ENCODE results near the gene TBC1D17.
A peak's percentile ranks its signal among the peaks of the same experiment; 100 is the strongest.

Gene TBC1D17

DNA sequence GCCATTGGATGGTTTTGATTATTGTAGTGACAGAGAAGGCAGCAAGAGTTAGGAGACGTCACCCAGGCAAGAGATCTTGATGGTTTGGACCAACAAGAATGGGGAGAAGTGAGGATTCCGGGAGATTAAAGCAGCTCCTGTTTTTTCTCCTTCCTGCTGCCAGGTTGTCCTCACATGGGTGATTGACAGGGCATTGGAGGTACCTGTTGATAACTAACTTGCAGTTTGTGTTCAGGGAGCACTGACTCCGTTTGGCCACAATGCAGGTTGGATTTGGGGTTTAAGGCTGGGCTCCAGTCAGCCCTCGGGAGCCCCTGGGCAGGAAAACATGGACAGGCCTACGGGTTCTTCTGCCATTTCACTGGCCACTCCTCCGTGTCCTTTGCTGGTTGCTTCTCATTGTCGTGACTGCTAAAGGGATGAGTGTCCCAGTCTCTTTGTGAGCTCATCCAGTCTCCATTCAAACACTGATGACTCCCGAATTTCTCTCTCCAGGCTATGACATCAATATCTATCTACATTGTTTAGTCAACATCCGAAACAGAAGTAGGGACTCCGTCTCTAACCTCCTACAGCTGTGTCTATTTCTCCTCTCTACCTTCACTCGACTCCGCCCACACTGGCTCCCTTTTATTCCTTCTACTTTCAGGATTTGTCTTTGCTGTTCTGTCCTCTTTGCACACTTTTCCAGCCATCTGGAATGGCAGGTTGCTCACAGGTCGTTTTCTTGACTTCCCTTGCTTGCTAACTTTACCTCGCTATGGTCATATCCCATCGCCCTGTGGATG, 27.9 kb upstream of the TBC1D17 start:
- DNase-seq, result no peak

DNA sequence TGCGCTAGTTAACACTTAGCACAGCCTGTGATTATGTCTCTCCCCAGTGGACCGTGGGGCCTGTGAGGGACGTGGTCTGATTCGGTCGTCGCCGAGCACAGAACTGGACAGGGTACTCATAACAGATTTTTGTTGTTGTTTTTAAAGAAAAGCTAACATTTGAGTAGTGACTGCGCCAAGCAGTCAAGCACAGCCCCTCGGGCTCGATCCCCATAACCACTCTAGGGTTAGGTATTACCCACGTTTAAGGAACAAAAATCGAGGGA, 27.3 kb upstream of the TBC1D17 start:
- no peak for DNase-seq

DNA sequence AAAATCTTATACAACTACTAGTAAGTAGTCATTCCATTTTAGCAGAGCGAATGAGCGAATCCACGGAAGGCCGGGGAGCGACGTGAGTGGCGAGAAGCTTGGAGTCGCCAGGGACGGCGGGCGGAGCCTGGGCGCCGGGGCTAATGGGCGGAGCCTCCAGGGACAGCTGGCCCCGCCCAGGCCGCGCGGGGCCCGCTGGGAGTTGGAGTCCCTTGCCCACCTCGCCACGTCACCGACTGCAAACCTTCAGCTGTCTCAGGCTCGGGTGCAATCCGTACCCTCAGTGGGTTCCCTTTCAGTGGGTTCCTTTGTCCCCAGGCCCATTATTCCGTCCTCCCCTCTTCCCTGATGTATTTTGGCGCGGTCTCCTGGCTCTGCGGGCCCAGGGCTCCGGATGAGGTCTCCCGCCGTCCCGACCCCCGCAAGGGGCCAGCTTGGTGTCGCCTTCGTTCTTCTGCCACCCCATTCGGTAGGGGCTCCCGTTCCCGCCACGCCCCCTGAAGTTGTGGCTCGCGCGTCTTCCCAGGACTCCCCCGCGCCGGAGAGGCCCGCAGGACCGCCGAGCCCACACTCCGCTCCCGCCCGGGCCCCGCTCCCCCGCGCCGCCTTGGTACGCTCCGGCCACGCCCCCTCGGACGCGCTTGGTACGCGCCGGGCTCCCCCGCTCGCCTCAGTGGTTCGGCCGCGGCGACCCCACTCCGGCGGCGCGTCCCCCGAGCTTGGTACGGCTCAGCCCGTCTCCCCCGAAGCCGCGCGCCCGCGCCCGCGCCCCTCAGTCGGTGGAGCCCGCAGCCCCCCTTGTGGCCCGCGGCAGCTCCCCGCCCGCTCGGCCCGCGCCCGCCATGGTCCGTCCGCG, 26.8 kb upstream of the TBC1D17 start, which contains the start of gene PTOV1:
Gene PTOV1 (plus strand): TSS at position 673 of the 856 bp plus-strand sequence.
- peak; percentile 89 to 91 for DNase-seq

DNA sequence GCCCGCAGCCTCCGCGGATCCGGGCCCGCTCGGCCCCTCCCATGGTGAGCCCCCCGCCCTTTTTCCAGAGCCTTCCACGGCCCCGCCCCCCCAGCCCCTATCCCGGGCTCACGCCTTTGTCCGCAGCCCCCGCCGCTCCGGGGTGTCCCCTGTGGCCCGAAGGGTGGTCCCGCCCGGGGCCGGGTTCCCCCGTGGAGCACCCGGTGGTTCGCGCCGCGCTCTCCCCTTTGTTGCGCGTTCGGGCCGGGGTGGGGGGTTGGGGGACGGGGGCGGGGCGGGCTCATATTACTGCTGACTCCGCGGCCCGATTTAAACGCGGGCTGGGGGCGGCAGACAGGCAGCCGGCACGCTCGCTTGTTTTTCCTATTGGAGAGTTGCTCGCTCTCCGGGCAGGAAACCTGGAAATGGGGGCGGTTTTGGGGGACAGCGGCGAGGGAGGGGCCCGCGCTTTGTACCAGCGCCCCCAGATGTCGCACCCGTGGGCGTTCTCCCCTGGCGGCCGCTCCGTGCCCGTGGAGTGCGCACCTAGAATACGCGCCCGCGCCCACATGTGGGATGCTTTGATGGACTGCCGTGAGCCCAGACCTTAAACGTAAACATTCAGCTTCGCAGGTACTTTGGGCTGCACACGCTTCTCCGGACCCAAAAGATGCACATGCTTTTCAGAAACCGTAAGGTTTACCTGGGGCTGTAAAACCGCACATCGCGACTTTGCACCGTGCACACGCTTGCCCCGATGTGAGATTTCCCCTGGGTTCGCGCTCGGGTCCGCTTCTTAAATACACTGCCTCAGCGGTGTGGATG, 25.8 kb upstream of the TBC1D17 start:
- DNase-seq, result peak in 1 of 2 donors; percentile 44

DNA sequence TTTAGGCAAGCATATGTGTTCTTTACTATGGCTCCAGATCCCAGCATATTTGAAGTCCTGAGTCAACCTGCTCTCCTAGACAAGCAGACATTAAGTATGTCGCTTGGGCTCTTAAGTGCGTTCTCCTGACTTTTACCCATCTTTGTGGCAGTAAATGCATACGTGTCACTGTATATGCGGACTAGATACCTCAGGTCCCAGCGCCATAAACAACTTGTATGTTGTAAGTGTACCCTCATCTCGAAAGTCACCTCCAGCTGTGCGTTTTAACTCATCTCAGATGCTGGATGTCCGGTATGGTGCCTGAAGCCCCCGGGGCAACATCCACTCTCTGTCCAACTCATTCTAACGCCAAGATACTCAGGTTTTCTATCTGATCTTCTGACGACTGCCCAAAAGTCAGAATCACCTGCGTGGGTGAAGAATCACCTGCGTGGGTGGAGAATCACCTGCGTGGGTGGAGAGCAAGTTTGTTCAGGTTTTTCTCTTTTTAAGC, 24.8 kb upstream of the TBC1D17 start:
- no peak for DNase-seq

DNA sequence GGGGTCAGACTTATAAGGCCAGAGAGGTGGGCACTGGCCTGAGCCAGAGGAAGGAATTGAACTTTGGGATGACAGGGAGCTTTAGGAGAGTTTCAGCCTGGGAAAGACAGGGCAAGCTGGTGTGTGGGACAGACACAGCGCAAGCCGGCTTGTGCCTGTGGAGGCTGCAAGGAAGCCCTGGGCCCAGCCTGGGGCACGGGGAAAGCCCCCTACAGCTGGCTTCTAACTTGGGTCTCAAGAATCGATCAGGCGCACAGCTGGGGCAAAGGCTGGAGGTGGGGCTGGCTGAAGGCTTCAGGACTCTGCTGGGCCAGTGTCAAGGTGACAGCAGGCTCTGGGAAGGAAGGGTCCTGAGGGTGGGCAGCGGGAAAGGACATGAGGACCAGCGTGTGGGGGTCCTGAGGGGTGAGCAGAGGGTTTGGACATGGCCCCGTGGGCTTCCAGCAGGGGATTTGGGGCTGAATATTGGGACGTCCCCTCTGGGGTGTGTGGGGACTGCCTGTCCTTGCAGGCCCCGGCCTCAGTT, 23.6 kb upstream of the TBC1D17 start:
- DNase-seq, result no peak

DNA sequence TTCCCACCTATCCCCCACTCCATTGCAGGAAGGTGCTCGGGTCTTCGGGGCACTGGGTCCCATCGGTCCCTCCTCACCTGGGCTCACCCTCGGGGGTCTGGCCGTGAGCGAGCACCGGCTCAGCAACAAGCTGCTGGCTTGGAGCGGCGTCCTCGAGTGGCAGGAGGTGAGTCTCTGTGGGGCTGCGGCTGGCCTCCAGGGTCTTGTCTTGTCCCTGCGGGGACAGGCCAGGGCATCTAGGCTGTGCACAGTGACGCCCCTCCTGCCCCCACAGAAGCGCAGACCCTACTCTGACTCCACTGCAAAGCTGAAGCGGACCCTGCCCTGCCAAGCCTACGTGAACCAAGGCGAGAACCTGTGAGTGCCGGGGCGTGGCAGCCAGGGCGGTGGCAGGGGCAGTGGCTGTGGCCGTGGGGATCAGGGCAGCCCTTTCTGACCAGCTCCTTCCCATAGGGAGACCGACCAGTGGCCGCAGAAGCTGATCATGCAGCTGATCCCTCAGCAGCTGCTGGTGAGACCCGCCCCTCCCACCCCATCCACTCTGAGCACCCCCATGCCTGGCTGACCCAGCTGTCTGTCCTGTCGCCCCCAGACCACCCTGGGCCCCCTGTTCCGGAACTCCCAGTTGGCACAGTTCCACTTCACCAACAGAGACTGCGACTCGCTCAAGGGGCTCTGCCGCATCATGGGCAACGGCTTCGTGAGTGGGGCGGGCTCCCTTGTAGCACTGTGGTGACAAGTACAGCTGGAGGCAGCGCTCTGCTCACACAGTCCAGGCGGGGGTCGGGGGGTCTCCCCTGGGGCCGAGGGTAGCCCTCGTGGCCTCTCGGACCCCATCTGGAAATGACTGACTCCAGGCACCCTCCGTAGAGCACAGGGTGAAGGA, 22.9 kb upstream of the TBC1D17 start:
- no peak for DNase-seq

DNA sequence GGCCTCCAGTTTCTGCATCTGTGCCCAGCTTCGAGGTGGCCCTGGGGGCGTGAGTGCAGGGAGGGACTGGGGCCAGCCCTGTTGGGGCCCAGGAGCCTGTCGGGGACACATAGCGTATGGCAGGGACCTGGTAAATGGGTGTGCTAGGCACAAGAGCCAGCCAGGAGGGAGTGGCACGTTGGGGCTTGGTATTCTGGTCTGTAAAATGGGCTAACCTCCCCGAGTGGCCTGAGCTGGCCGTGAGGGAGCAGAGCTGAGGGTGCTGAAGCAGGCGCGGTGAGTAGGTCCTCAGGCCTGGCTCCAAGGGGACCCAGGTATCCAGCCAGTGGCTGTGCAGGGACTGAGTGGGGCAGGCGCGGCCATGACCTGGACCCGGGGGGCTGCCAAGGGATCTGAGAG, 22.2 kb upstream of the TBC1D17 start:
- no peak for DNase-seq

DNA sequence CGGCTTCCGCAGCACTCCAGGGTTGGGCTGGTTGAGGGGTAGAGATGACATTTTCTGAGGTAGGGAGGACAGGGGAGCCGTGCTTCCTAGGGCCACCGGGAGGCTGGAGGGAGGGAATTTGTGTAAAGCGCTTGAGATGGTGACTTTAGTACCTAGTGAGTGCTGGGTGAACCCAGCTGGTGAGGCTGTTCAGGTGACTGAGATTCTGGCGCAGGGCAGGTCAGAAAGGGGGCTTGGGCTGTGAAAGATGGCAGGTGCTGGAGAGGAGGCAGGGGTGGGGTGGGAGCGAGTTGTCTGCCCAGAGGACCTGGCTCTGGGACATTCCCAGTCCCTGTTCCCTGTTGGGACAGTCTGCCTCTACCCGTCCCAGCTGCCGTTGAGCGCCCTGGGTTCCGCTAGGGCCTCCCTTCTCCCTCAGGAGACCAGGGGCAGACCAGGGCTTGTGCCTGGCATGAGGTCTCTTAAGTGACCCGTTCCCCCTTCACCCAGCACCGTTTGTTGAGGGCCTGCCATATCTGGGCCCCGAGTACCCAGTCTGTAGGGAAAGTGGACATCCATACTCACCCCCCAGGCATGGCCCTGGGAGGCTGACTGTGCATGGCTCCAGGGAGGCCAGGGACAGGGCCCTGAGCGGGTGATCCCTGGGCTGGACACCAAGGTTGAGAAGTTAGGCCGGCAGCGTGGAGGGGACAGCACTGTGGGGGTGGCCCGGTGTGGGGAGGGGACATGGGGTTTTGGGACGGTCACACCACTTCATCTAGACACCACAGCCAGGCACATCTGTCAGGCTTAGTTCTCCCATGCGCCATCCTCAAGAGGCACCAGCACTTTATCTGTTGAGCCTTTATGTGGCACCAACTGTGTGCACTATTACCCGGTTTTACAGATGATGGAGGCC, 21.6 kb upstream of the TBC1D17 start:
- DNase-seq, result no peak

DNA sequence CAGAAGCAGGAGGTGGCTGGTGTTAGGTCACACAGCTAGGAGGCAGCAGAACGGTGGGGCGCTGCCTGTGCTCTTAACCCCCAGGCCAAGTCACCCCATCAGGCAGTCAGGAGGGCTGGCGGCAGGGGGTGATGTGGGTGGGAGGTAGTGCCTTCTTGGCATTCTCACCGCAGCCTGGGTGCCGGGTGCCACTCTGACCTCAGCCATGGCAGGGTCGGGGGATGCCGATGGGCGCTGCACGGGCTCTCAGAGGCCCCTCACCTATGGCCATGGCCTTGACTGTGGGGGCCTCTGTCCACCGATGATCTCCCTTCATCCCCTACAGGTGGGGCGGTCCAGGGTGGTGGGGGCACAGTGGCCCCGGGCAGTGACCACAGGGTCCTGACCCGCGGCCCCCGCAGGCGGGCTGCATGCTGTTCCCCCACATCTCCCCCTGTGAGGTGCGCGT, 20.9 kb upstream of the TBC1D17 start:
- DNase-seq, result no peak

DNA sequence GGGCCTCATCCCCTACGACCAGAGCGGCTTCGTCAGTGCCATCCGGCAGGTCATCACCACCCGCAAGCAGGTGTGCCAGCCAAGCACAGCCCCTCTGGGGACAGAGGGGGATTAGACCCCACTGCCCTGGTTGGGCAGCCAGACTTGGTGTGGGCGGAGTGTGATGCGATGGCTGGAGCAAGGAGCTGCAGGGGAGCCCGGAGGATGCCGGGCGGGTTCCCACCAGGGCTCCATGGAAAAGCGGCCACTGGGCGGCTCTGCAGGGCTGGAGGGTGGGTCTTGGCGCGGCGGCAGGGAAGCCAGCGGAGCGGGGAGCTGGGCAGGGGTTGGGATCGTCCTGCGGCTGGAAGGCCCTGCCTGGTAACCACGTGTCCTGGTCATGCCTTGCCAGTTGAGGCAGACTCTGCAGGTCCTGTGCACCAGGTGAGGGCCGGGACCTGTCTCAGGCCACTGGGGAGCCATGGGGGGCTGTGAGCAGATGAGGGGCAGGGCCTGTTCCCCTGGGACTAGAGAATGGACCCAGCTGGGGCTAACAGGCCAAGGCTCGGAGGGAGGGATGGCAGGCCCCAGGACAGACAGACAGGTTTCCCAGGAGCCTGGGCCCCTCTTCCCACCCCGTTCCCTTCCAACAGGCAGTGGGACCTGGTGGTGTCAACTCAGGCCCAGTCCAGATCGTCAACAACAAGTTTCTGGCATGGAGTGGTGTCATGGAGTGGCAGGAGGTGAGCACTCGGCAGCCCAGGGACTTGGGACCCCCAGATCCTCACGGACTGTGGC, 20.3 kb upstream of the TBC1D17 start:
- peak in 1 of 2 donors; percentile 25 for DNase-seq

DNA sequence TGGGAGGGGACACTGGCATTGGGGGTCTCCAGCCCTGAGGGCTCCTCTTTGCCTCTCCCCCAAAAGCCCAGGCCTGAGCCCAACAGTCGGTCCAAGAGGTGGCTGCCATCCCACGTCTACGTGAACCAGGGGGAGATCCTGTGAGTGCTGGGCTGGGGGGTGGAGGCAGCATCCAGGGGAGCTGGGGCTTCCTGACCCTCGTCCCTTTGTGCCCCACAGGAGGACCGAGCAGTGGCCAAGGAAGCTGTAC, 19.7 kb upstream of the TBC1D17 start:
- no peak for DNase-seq

DNA sequence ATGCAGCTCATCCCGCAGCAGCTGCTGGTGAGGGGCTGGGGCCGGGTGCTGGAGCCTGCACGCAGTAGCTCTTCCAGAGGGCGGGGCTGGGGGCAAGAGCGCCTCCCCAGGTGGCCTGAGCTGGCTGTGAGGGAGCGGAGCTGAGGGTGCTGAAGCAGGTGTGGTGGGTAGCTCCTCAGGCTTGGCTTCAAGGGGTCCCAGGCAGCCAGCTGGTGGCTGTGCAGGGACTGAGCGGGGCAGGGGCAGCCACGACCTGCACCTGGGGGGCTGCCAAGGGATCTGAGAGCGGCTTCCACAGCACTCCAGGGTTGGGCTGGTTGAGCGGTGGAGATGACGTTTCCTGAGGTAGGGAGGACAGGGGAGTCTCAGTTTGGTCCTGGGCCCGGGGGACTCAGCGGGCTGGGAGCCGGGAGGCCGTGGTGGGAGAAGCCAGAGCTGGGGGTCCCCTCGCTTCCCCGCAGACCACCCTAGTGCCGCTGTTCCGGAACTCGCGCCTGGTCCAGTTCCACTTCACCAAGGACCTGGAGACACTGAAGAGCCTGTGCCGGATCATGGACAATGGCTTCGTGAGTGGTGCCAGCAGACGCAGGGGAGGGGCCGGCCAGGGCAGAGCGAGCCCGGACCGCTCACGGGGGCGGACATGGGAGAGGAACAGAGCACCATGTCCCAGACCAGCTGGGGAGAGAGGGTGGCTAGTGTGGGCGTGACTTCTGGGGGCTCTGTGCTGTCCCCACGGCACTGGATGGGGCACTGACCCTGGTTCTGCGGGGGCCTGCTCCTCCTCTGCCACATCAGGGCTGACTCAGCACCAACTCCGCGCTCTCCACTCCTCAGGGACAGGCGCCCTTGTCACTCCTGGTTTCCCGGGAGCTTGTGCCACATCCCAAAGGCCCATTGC, 19.2 kb upstream of the TBC1D17 start:
- no peak for DNase-seq

DNA sequence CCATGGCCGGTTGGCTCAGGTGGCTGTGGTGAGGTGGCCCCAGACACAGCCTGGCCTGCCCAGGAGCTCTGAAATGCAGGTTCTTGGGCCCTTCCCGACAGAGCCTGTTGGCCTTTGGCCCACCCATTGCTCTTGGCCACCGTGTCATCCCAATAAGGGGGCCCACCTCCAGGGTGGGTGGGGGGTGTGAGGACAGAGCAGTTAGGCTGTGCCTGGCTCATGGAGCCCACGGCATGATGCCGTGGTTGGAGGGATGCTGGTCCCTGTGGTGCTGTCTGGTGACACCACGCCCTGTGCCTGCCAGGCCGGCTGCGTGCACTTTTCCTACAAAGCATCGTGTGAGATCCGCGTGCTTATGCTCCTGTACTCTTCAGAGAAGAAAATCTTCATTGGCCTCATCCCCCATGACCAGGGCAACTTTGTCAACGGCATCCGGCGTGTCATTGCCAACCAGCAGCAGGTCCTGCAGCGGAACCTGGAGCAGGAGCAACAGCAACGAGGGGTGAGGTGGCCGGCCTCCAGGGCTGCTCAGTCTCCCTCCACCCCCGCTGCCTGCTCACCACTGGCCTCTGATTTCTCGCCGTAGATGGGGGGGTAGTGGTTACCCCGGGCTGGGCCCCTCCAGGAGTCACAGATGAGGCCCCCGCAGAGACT, 17.7 kb upstream of the TBC1D17 start:
- DNase-seq, result no peak

DNA sequence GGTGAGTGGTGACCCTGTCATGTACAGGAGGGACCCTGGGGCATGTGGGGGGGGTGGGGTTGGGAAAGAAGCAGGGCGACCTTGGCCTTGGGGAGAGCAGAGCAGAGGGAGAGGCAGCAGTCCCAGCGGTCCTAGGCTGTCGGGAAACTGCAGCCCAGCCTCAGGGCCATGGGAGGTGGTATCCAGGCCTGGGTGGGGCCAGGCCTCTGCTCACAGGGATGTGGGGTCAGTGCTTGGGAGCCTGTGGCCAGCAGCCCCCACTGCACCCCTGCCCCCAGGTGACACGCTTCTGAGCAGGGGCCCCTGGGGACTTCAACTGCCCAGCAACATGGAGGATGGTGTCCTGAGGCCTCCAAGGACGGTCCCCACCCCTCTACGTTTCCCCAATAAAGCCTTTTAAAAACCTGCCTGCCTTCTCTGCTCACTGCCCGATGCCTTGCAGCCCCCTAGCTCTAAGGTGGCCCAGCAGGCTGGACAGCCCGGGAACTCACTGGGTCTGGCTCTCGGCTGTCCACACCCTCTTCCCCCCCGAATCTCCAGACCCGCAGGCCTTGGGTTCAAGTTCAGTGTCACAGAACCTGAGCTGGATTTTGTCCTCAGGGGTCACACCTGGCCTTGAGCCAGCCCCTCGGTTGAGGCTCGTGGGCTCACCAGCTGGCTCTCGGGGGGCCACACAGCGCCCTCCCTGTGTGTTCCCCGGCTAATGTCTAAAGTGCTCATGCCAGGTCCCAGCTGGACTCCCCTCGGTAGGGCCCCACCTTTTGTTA, 17.0 kb upstream of the TBC1D17 start:
- no peak for DNase-seq

DNA sequence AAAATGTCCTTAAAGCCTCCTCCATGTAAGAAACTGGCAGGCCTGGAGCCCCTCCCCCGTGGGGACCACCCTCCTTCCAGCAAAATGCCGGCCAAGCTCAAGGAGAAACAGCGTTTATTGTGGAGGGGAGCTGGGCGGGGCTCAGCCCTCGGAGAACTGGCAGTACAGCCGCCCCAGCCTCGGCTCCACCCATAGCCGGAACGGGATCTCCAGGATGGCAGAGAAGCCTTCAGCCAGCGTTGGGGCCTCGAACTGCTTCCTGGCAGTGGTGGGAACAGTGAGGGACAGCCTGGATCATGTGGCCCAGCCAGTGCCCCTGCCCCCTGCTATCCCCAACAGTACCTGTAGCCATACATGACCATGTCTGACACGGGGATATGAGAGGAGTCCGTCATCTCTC, 16.4 kb upstream of the TBC1D17 start:
- no peak for DNase-seq

DNA sequence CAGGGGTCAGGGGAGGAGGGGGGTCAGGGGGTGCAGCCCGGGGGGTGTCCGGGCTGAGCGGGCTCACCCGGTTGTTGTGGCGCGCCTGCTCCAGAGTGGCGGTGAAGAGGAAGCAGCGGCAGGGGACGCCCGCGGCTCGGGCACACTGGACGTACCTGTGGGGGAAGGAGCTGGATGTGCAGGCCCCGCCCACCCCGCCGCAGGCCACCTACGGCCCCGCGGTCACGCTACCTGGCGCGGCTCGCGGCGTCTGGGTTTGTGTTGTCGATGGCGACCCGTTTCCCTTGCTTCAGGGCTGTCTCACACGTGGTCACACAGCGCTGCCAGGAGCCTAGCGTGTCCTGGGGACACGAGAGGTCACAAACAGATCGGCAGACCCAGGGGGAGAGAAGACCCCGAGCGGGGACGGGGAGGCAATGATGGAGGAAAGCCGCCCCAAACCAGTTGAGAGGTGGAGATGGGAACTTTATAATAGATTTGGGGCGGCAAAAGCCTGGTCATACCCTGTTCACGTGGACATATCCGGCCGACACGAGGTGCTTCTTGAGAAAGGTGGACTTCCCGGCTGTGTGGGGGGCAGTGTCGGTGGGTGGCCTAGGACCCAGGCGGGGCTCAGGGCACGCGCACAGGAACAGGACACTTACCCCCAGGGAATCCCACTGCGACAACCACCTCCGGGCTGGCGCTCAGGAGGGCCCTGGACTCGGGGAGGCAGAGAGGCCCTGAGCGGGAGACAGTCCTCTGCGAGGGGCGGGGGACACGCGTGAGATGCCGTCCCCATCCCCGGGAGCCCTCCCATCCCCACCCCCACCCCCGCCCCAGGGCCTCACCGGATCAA, 15.7 kb upstream of the TBC1D17 start:
- no peak for DNase-seq

All from stimulated activated CD4-positive, alpha-beta T cell treated with anti-CD3 and anti-CD28 coated beads, Interleukin-2, amount 100 ng/mL, for 24 hours (primary cell).